HEK293 (cell line): Measurements from ENCODE around the gene CBFA2T2.
"Not testable (repeated sequence)": the region's sequence is repeated elsewhere in the genome, so short reads cannot be mapped to it uniquely, and the experiment has no call there.

Experiments
- ZBTB1 ChIP-seq: fragments of 450-650 bp; formaldehyde crosslinking; IDR thresholded peaks from 2 replicates; pipeline ENCODE4 v1.5.1; 2016; ENCODE audit warnings: missing biosample characterization, missing genetic modification characterization
- ZNF184 ChIP-seq: fragments of 450-650 bp; IDR thresholded peaks from 2 replicates; pipeline ENCODE4 v1.5.1; 2018; ENCODE audit warnings: missing biosample characterization, mild to moderate bottlenecking, missing genetic modification characterization
- ZNF558 ChIP-seq: fragments of 450-650 bp; formaldehyde crosslinking; IDR thresholded peaks from 2 replicates; pipeline ENCODE4 v1.5.1; 2016; ENCODE audit warnings: missing biosample characterization, missing genetic modification characterization
- TF ChIP-seq, protein P1 (sequence below): fragments of 450-650 bp; formaldehyde crosslinking; IDR thresholded peaks from 2 replicates; pipeline ENCODE4 v1.5.1; 2016; ENCODE audit warnings: missing biosample characterization, missing genetic modification characterization

DNA sequence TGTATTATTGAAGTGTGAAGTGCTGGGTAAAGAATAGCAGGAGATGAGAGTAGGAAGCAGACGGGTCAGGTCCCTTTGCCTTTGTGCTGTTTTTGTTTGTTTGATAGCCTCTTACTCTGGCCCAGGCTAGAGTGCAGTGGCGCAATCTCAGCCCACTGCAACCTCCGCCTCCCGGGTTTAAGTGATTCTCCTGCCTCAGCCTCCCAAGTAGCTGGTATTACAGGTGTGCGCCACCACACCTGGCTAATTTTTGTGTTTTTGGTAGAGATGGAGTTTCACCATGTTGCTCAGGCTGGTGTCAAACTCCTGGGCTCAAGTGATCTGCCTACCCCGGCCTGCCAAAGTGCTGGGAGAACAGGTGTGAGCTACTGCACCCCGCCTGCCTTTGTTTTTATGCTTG is 18.1 kb downstream of the CBFA2T2 start:
- TF ChIP-seq ZBTB1 (tag by site-specific recombination); ZNF184; ZNF558: not testable (repeated sequence)
- TF ChIP-seq, protein P1, sequence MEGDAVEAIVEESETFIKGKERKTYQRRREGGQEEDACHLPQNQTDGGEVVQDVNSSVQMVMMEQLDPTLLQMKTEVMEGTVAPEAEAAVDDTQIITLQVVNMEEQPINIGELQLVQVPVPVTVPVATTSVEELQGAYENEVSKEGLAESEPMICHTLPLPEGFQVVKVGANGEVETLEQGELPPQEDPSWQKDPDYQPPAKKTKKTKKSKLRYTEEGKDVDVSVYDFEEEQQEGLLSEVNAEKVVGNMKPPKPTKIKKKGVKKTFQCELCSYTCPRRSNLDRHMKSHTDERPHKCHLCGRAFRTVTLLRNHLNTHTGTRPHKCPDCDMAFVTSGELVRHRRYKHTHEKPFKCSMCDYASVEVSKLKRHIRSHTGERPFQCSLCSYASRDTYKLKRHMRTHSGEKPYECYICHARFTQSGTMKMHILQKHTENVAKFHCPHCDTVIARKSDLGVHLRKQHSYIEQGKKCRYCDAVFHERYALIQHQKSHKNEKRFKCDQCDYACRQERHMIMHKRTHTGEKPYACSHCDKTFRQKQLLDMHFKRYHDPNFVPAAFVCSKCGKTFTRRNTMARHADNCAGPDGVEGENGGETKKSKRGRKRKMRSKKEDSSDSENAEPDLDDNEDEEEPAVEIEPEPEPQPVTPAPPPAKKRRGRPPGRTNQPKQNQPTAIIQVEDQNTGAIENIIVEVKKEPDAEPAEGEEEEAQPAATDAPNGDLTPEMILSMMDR: not testable (repeated sequence)
